Measurements from ENCODE around the gene PIKFYVE. TPM values are rescaled to one million over a fixed set of nuclear protein-coding genes. Genes with fewer than 3 reads are reported as not detected.
"Not testable (repeated sequence)": the region's sequence is repeated elsewhere in the genome, so short reads cannot be mapped to it uniquely, and the experiment has no call there.

PIKFYVE gene
- total RNA-seq, 4 donors from 2014 or later = 11.9 to 35.6 (median 18.0) TPM

GRCh38 chr2:208354964-208355381 is 88.9 kb downstream of the PIKFYVE start:
- WGBS, 2 donors (ENCODE audit: low coverage in 1 of 2) = 75 to 88% methylated on average over 3 of the region's 3 CpGs

GRCh38 chr2:208356420-208356819 is 90.4 kb downstream of the PIKFYVE start:
- intact Hi-C loops (cut with DNase I; ENCODE audit: low total_unique reads); H3K4me1 ChIP-seq; H3K27ac ChIP-seq; DNase-seq; in situ Hi-C loops (cut with MboI; ENCODE audit: low pct_ligation_motif_present in 1 of 4, low pct_unique_long_range_greater_than_20kb in 1 of 4, low sequenced_read_pairs in 3 of 4); H3K9me3 ChIP-seq; H3K4me3 ChIP-seq; H3K27me3 ChIP-seq: not testable (repeated sequence)
- WGBS, 2 donors (ENCODE audit: low coverage in 1 of 2) = 72 to 75% methylated on average over 2 of the region's 3 CpGs
- peaks cover 0 to 45% (median 22%) of the 10 kb centered on the region in 4 donors for H3K36me3 ChIP-seq

More at GRCh38 chr2:208354964-208355381, 88.9 kb downstream of the PIKFYVE start:
- intact Hi-C loops (cut with DNase I; ENCODE audit: low total_unique reads) = no loop called here
- Histone ChIP-seq H3K9me3 (no peaks in the 10 kb centered on the region), H3K4me1 (no peaks in the 10 kb centered on the region), H3K4me3 (no peak overlapping the region), H3K27ac (no peak overlapping the region), H3K27me3 (no peaks in the 10 kb centered on the region), H3K36me3 (peaks cover 0 to 58% (median 25%) of the 10 kb centered on the region in 4 donors)
- in situ Hi-C loops (cut with MboI; ENCODE audit: low pct_ligation_motif_present in 1 of 4, low pct_unique_long_range_greater_than_20kb in 1 of 4, low sequenced_read_pairs in 3 of 4) = no loop called here
- TF ChIP-seq POLR2A (IDR thresholded peaks at IDR 0.05) (no peak), CTCF (IDR thresholded peaks at IDR 0.05) (no peak), EP300 (IDR thresholded peaks at IDR 0.05; ENCODE audit: low read depth) (no peak), POLR2AphosphoS5 (IDR thresholded peaks at IDR 0.05) (no peak)
- no peak for DNase-seq

GRCh38 chr2:208356846-208357574 is 91.0 kb downstream of the PIKFYVE start:
- H3K27ac ChIP-seq = no peak overlapping the region
- no peak overlapping the region for H3K4me3 ChIP-seq
- H3K4me1 ChIP-seq = no peaks in the 10 kb centered on the region
- in situ Hi-C loops (cut with MboI; ENCODE audit: low pct_ligation_motif_present in 1 of 4, low pct_unique_long_range_greater_than_20kb in 1 of 4, low sequenced_read_pairs in 3 of 4) = no loop called here
- H3K27me3 ChIP-seq = no peaks in the 10 kb centered on the region
- WGBS, 2 donors (ENCODE audit: low coverage in 1 of 2) = 22 to 36% methylated on average over 1 of the region's 1 CpG
- intact Hi-C loops (cut with DNase I; ENCODE audit: low total_unique reads) = no loop called here
- peaks cover 0 to 39% (median 19%) of the 10 kb centered on the region in 4 donors for H3K36me3 ChIP-seq
- DNase-seq = no peak
- TF ChIP-seq CTCF (IDR thresholded peaks at IDR 0.05) (no peak), POLR2A (IDR thresholded peaks at IDR 0.05) (no peak), EP300 (IDR thresholded peaks at IDR 0.05; ENCODE audit: low read depth) (no peak)
- no peaks in the 10 kb centered on the region for H3K9me3 ChIP-seq

- no peaks in the 10 kb centered on the region for H3K4me1 ChIP-seq
- H3K27me3 ChIP-seq = no peaks in the 10 kb centered on the region
- no peak overlapping the region for H3K4me3 ChIP-seq
- H3K27ac ChIP-seq = no peak overlapping the region
- H3K9me3 ChIP-seq = no peaks in the 10 kb centered on the region
- intact Hi-C loops (cut with DNase I; ENCODE audit: low total_unique reads) = no loop called here
- H3K36me3 ChIP-seq = peaks cover 0 to 19% (median 9%) of the 10 kb centered on the region in 4 donors
- WGBS, 2 donors (ENCODE audit: low coverage in 1 of 2) = 81 to 92% methylated on average over 8 to 10 of the region's 10 CpGs
- in situ Hi-C loops (cut with MboI; ENCODE audit: low pct_ligation_motif_present in 1 of 4, low pct_unique_long_range_greater_than_20kb in 1 of 4, low sequenced_read_pairs in 3 of 4) = no loop called here
- no peak for DNase-seq
- TF ChIP-seq CTCF (IDR thresholded peaks at IDR 0.05) = no peak
Observed at GRCh38 chr2:208358758-208359631, 92.9 kb downstream of the PIKFYVE start.
